ENCODE results near the gene WDFY3.
"Not testable (repeated sequence)": the region's sequence is repeated elsewhere in the genome, so short reads cannot be mapped to it uniquely, and the experiment has no call there.

WDFY3 gene

DNA sequence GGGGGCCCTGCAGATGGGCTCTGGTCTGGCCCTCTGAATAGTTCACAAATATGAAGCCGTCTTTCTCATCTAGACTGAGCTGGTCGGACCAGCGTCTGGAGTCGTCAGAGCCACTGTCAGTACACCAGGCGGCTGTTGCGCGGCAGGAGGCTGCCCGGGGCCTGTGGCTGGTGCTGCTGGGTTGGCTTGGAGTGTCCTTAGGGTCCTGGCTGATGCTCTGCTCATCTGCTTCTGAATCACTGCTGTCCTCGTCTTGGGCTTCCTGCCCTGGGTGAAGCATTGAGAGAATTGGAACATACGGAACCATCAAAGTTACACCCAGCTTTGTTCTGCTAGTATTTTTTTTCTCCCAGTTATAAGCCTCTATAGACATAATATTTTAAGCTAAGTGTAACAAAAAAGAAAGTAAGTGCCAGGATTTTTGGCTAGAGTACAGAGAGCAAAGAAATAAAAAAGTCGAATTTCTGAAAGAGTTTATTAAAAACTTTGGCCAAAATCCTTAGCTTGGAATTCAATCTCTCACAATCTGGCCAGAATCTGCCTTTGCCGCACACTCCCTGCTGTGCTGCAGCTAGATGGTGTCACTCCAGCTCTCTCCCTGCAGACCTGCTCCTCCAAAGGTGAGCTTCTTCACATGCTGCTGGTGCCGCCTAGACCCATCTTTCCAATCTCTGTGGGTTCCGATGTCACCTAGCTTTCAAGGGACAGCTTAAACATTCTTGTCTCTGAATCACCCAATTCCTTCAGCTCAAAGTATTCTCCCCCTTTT is 287.3 kb downstream of the WDFY3 start:
- Histone ChIP-seq H3K4me3 (ENCODE audit: low read length) (no peak overlapping the region), H3K27ac (ENCODE audit: low read length) (no peak overlapping the region), H3K4me1 (ENCODE audit: insufficient read depth, low read length) (no peaks in the 10 kb centered on the region), H3K36me3 (ENCODE audit: insufficient read depth, low read depth, low read length) (peaks cover 84% of the 10 kb centered on the region), H3K9ac (ENCODE audit: low read depth, low read length) (no peak overlapping the region), H3K27me3 (ENCODE audit: insufficient read depth, low read length) (no peaks in the 10 kb centered on the region), H3K9me3 (ENCODE audit: insufficient read depth, low read depth, low read length) (no peaks in the 10 kb centered on the region)

- Histone ChIP-seq H3K9ac (ENCODE audit: low read depth, low read length) (no peak overlapping the region), H3K36me3 (ENCODE audit: insufficient read depth, low read depth, low read length) (peaks cover 83% of the 10 kb centered on the region), H3K4me3 (ENCODE audit: low read length) (no peak overlapping the region), H3K9me3 (ENCODE audit: insufficient read depth, low read depth, low read length) (no peaks in the 10 kb centered on the region), H3K4me1 (ENCODE audit: insufficient read depth, low read length) (no peaks in the 10 kb centered on the region), H3K27ac (ENCODE audit: low read length) (no peak overlapping the region), H3K27me3 (ENCODE audit: insufficient read depth, low read length) (no peaks in the 10 kb centered on the region)
Measured at GRCh38 chr4:84677995-84678394, 288.5 kb downstream of the WDFY3 start.

GRCh38 chr4:84677093-84677492 is 289.4 kb downstream of the WDFY3 start:
- no peak overlapping the region for H3K9ac ChIP-seq (ENCODE audit: low read depth, low read length)
- H3K36me3 ChIP-seq (ENCODE audit: insufficient read depth, low read depth, low read length), result peaks cover 83% of the 10 kb centered on the region
- H3K27me3 ChIP-seq (ENCODE audit: insufficient read depth, low read length), result no peaks in the 10 kb centered on the region
- no peak overlapping the region for H3K27ac ChIP-seq (ENCODE audit: low read length)
- H3K4me3 ChIP-seq (ENCODE audit: low read length), result no peak overlapping the region
- H3K9me3 ChIP-seq (ENCODE audit: insufficient read depth, low read depth, low read length), result no peaks in the 10 kb centered on the region
- no peaks in the 10 kb centered on the region for H3K4me1 ChIP-seq (ENCODE audit: insufficient read depth, low read length)

- no peak overlapping the region for H3K9ac ChIP-seq (ENCODE audit: low read depth, low read length)
- peaks cover 83% of the 10 kb centered on the region for H3K36me3 ChIP-seq (ENCODE audit: insufficient read depth, low read depth, low read length)
- H3K4me3 ChIP-seq (ENCODE audit: low read length), result no peak overlapping the region
- H3K27me3 ChIP-seq (ENCODE audit: insufficient read depth, low read length), result no peaks in the 10 kb centered on the region
- H3K4me1 ChIP-seq (ENCODE audit: insufficient read depth, low read length), result no peaks in the 10 kb centered on the region
- no peak overlapping the region for H3K27ac ChIP-seq (ENCODE audit: low read length)
- H3K9me3 ChIP-seq (ENCODE audit: insufficient read depth, low read depth, low read length), result no peaks in the 10 kb centered on the region
Measured at GRCh38 chr4:84673475-84674240, 292.8 kb downstream of the WDFY3 start.

- H3K4me3 ChIP-seq (ENCODE audit: low read length), result no peak overlapping the region
- H3K27ac ChIP-seq (ENCODE audit: low read length), result no peak overlapping the region
- no peaks in the 10 kb centered on the region for H3K4me1 ChIP-seq (ENCODE audit: insufficient read depth, low read length)
- H3K9ac ChIP-seq (ENCODE audit: low read depth, low read length), result no peak overlapping the region
- H3K27me3 ChIP-seq (ENCODE audit: insufficient read depth, low read length), result no peaks in the 10 kb centered on the region
- no peaks in the 10 kb centered on the region for H3K9me3 ChIP-seq (ENCODE audit: insufficient read depth, low read depth, low read length)
- H3K36me3 ChIP-seq (ENCODE audit: insufficient read depth, low read depth, low read length), result peaks cover 79% of the 10 kb centered on the region
Measured at GRCh38 chr4:84672177-84672576, 294.3 kb downstream of the WDFY3 start.

DNA sequence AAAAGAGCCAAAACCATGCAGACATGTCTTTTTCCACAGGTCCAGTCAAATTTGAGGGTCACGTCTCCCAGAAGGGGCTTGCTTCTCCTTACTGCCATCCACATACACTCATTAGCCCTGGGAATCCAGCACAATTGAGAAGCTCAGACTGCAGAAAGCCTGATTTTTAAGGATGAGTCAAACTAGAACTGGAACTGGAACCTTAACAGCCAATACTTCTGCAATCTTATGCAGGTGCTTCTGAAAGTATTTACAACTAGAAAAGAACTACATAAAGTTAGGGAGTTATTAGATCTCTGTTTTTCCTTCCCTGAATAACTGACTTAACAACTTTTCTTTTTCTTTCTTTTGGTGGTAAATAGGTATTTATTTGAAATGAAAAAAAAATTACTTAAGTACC is 297.3 kb downstream of the WDFY3 start:
- H3K27me3 ChIP-seq (ENCODE audit: insufficient read depth, low read length), result no peaks in the 10 kb centered on the region
- no peak overlapping the region for H3K27ac ChIP-seq (ENCODE audit: low read length)

DNA sequence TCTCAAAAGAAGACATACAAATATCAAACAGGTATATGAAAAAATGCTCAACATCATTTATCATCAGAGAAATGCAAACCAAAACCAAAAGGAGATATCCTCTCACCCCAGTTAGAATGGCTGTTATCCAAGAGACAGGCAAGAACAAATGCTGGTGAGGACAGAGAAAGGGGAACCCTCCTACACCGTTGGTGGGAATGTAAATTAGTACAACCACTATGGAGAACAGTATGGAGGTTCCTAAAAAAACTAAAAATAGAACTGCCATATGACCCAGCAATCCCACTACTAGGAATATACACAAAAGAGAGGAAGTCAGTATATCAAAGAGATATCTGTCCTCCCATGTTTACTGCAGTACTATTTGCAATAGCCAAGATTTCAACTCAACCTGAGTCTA is 300.1 kb downstream of the WDFY3 start:
- no peaks in the 10 kb centered on the region for H3K9me3 ChIP-seq (ENCODE audit: insufficient read depth, low read depth, low read length)
- H3K9ac ChIP-seq (ENCODE audit: low read depth, low read length), result no peak overlapping the region
- H3K27ac ChIP-seq (ENCODE audit: low read length), result no peak overlapping the region
- no peak overlapping the region for H3K4me3 ChIP-seq (ENCODE audit: low read length)
- H3K4me1 ChIP-seq (ENCODE audit: insufficient read depth, low read length), result no peaks in the 10 kb centered on the region
- H3K36me3 ChIP-seq (ENCODE audit: insufficient read depth, low read depth, low read length), result peaks cover 38% of the 10 kb centered on the region
- H3K27me3 ChIP-seq (ENCODE audit: insufficient read depth, low read length), result no peaks in the 10 kb centered on the region

More for the DNA sequence above, 297.3 kb downstream of the WDFY3 start:
- H3K4me1 ChIP-seq (ENCODE audit: insufficient read depth, low read length), result no peaks in the 10 kb centered on the region
- no peak overlapping the region for H3K9ac ChIP-seq (ENCODE audit: low read depth, low read length)
- no peak overlapping the region for H3K4me3 ChIP-seq (ENCODE audit: low read length)
- no peaks in the 10 kb centered on the region for H3K9me3 ChIP-seq (ENCODE audit: insufficient read depth, low read depth, low read length)
- H3K36me3 ChIP-seq (ENCODE audit: insufficient read depth, low read depth, low read length), result peaks cover 63% of the 10 kb centered on the region

DNA sequence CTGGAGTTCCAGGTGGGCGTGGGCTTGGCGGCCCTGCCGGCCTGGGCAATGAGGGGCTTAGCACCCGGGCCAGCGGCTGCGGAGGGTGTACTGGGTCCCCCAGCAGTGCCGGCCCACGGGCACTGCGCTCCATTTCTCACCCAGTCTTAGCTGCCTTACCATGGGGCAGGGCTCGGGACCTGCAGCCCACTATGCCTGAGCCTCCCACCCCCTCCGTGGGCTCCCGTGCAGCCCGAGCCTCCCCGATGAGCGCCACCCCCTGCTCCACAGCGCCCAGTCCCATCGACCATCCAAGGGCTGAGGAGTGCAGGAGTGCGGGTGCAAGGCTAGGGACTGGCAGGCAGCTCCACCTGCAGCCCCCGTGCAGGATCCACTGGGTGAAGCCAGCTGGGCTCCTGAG is 301.7 kb downstream of the WDFY3 start:
- not testable (repeated sequence) for H3K4me1 ChIP-seq (ENCODE audit: insufficient read depth, low read length); H3K9me3 ChIP-seq (ENCODE audit: insufficient read depth, low read depth, low read length); H3K27me3 ChIP-seq (ENCODE audit: insufficient read depth, low read length); H3K27ac ChIP-seq (ENCODE audit: low read length); H3K9ac ChIP-seq (ENCODE audit: low read depth, low read length); H3K4me3 ChIP-seq (ENCODE audit: low read length)
- H3K36me3 ChIP-seq (ENCODE audit: insufficient read depth, low read depth, low read length), result peaks cover 24% of the 10 kb centered on the region; the same call in 1 of the 2 replicates

GRCh38 chr4:84661191-84661939 is 305.1 kb downstream of the WDFY3 start:
- H3K9me3 ChIP-seq (ENCODE audit: insufficient read depth, low read depth, low read length), result peaks cover 23% of the 10 kb centered on the region
- no peaks in the 10 kb centered on the region for H3K27me3 ChIP-seq (ENCODE audit: insufficient read depth, low read length)
- H3K4me1 ChIP-seq (ENCODE audit: insufficient read depth, low read length), result no peaks in the 10 kb centered on the region
- H3K9ac ChIP-seq (ENCODE audit: low read depth, low read length), result no peak overlapping the region
- no peak overlapping the region for H3K27ac ChIP-seq (ENCODE audit: low read length)
- H3K4me3 ChIP-seq (ENCODE audit: low read length), result no peak overlapping the region
- H3K36me3 ChIP-seq (ENCODE audit: insufficient read depth, low read depth, low read length), result peaks cover 4% of the 10 kb centered on the region; the same call in 1 of the 2 replicates

DNA sequence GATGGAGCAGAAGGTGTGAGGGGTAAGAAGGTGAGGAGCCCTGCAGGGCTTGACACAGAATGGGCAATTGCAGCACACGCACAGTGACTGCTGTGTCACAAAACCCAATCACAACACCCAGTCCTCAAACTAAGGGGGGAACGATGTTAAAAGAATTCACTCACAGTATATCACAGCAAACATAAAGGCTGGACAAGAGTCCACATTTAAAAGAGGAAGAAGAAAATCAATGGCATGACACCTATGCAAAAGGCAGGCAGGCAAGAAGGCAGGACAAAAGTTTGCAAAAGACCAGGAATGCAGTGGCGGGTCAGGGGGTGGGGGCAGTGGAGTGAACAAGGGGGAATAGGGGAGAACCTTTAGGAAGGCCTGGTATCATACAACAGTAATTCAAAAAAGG is 305.9 kb downstream of the WDFY3 start:
- H3K4me1 ChIP-seq (ENCODE audit: insufficient read depth, low read length), result no peaks in the 10 kb centered on the region

DNA sequence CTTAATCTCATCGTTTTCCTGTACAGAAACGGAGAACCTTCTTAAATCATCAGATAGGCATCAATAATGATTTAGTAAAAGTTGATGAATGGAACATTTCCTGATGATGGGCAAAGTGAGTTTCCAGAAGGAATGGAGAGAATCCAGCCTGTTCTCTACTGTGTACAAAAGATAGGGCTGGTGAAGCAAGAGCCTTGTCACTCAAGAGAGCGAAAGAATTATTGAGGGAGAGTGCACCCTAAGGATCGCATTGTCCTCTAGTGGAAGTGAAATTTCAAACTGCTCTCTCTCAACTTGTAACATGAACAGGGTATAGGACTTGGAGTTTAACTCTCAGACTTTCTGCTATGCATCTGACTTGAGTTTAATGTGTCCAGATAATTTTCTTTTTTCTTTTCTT is 314.0 kb downstream of the WDFY3 start:
- H3K27me3 ChIP-seq (ENCODE audit: insufficient read depth, low read length), result no peaks in the 10 kb centered on the region
- H3K4me3 ChIP-seq (ENCODE audit: low read length), result no peak overlapping the region
- H3K9ac ChIP-seq (ENCODE audit: low read depth, low read length), result no peak overlapping the region

More for the DNA sequence above, 305.9 kb downstream of the WDFY3 start:
- Histone ChIP-seq H3K4me3 (ENCODE audit: low read length) (no peak overlapping the region), H3K9me3 (ENCODE audit: insufficient read depth, low read depth, low read length) (peaks cover 28% of the 10 kb centered on the region), H3K27ac (ENCODE audit: low read length) (no peak overlapping the region), H3K9ac (ENCODE audit: low read depth, low read length) (no peak overlapping the region), H3K36me3 (ENCODE audit: insufficient read depth, low read depth, low read length) (no peaks in the 10 kb centered on the region), H3K27me3 (ENCODE audit: insufficient read depth, low read length) (no peaks in the 10 kb centered on the region)

More for the DNA sequence above, 314.0 kb downstream of the WDFY3 start:
- peaks cover 22% of the 10 kb centered on the region for H3K4me1 ChIP-seq (ENCODE audit: insufficient read depth, low read length)
- peaks cover 9% of the 10 kb centered on the region; the same call in 1 of the 2 replicates for H3K9me3 ChIP-seq (ENCODE audit: insufficient read depth, low read depth, low read length)
- peaks cover 29% of the 10 kb centered on the region for H3K36me3 ChIP-seq (ENCODE audit: insufficient read depth, low read depth, low read length)
- no peak overlapping the region for H3K27ac ChIP-seq (ENCODE audit: low read length)

All from iPS-20b (cell line).